Heart right ventricle (tissue), 16 donors: ENCODE data around the gene PIK3C2G. TPM values are rescaled to one million over a fixed set of nuclear protein-coding genes. Genes with fewer than 3 reads are reported as not detected.

Experiments used
- ATAC-seq, 8 donors: fragments of 200-7000 bp; cut with Tn5 transposase; one replicate each; pipeline ENCODE4 v1.9.1; 2020; ENCODE audit warnings: mild to moderate bottlenecking in 8 of 8, moderate library complexity in 8 of 8, moderate number of reproducible peaks in 1 of 8
- DNase-seq, 2 donors: peaks; one replicate each; pipeline ENCODE4 v3.0.0-alpha.2; 2020
- H3K27ac ChIP-seq, 10 donors: fragments of 200-600 bp; sonication (generic) in 2 of 10; one replicate each; pipeline versions ENCODE4 v1.5.0 to v1.8.0; 2020 to 2022; ENCODE audit warnings: mild to moderate bottlenecking in 3 of 10
- H3K27me3 ChIP-seq, 7 donors: fragments of 200-600 bp; one replicate each; pipeline ENCODE4 v1.8.0; 2021 to 2022; ENCODE audit warnings: mild to moderate bottlenecking in 2 of 7
- H3K36me3 ChIP-seq, 9 donors: fragments of 200-600 bp; sonication (generic) in 1 of 9; one replicate each; pipeline versions ENCODE4 v1.5.0 to v1.8.0; 2020 to 2022; ENCODE audit warnings: mild to moderate bottlenecking in 2 of 9
- H3K4me1 ChIP-seq, 9 donors: fragments of 200-600 bp; sonication (generic) in 1 of 9; one replicate each; pipeline versions ENCODE4 v1.5.0 to v1.8.0; 2020 to 2022; ENCODE audit warnings: mild to moderate bottlenecking in 4 of 9
- H3K4me3 ChIP-seq, 10 donors: fragments of 200-600 bp; sonication (generic) in 2 of 10; one replicate each; pipeline versions ENCODE4 v1.5.0 to v1.8.0; 2020 to 2022; ENCODE audit warnings: mild to moderate bottlenecking in 7 of 10, moderate library complexity in 2 of 10
- H3K9me3 ChIP-seq, 11 donors: fragments of 200-600 bp in 10 of 11; sonication (generic) in 2 of 11; one replicate each; pipeline versions ENCODE4 v1.5.0 to v1.8.0; 2013 to 2022; ENCODE audit warnings: mild to moderate bottlenecking in 2 of 11, control low read depth in 1 of 11, moderate library complexity in 1 of 11
- WGBS, 2 donors: extraction: QIAGEN DNeasy Blood & Tissue Kit; methylation state at CpG; one replicate each; pipeline ENCODE4 v1.1.7; 2013; ENCODE audit warnings: inconsistent platforms in 1 of 2; 5-methylcytosine and 5-hydroxymethylcytosine counted together
- intact Hi-C, 10 donors: fragments of 100-400 bp; cut with DNase I; formaldehyde crosslinking; loops; one replicate each; pipeline versions ENCODE4 v1.11.1 to v1.14.2; 2022
- polyA plus RNA-seq, 2 donors: library from polyadenylated mRNA; stranded (reverse); fragments of 200-250 nt; gene quantifications; one replicate each; pipeline ENCODE4 v1.2.3, GENCODE V29; 2013
- total RNA-seq, 10 donors: library from RNA; stranded (reverse); fragmentation: NEBNext Ultra II Directional in 3 of 10; extraction: Animal tissue kit (Norgen Biotek cat#: 25700) in 3 of 10; gene quantifications; one replicate each; pipeline versions ENCODE4 v1.2.1 to v1.2.4, GENCODE V29; 2021 to 2023
- TF ChIP-seq, protein P1 (sequence below), 9 donors: fragments of 200-600 bp; sonication (generic) in 2 of 9; IDR thresholded peaks; one replicate each; pipeline versions ENCODE4 v1.5.0 to v1.8.0; 2021 to 2022; ENCODE audit warnings: antibody characterized with exemption in 9 of 9, mild to moderate bottlenecking in 5 of 9, moderate library complexity in 1 of 9
- donor health status: Arrhythmogenic right ventricular cardiomyopathy.
- donor health status: ischemic (EF 13 %, LVEDD 7.1; RV severe dilation, severe dysfunction).
- donor health status: healthy with polysubstance abuse.
- donor health status: DM: no; HTN: yes; CAD: no.
- donor health status: DM: no; HTN: no; CAD: no.
- donor health status: ischemic (EF 25% LVEDD 6.9; RV normal size, moderate dysfunction).
- donor health status: ischemic (EF 25% LVEDD 5.7; RV mildly dilated, moderate dysfunction).
- donor health status: healthy.
- donor health status: DM: yes; HTN: yes; CAD: no.
- donor health status: Ischemic cardiomyopathy.
- donor health status: ischemic (EF 35%, LVEDD 5.7; RV mildly dilated, moderate dysfunction).
- donor health status: nonischemic (EF 11% LVEDD 7.7; RV severe dilation, severe dysfunction).
- donor health status: DM: yes; HTN: yes; CAD: no.
- donor health status: PGD.
- donor health status: ischemic (EF 29% LVEDD 5.4; RV normal size, mild dysfunction).
- donor health status: nonischemic (EF 23%, LVEDD 6.1; RV moderate dilation, normal function).

PIK3C2G gene
- total and polyA plus RNA-seq, 12 donors = not detected

DNA sequence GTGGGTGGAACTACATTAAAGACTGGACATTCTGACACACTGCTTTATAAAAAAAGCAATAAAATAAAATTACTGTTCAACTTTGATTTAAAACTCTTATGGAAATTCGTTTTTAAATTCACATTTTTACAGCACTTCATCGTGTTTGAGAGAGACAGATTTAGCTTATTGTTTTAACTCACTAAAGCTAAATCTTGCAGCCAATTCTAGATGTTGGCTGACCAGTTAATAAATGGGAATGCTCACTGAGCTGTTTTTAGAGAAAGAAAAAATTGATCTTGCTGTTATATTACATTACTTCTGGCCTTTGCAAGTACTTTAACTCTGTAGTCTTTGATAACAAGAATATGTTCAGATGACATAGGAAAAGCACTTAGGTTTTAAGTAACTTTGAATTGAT is 319.4 kb downstream of the PIK3C2G start:
- Histone ChIP-seq H3K36me3 (no peaks in the 10 kb centered on the region), H3K4me1 (no peaks in the 10 kb centered on the region), H3K9me3 (peaks cover 0 to 22% (median 7%) of the 10 kb centered on the region in 11 donors), H3K27me3 (no peaks in the 10 kb centered on the region), H3K4me3 (no peak overlapping the region), H3K27ac (no peak overlapping the region)
- DNase-seq = no peak
- WGBS, 2 donors = 51% methylated on average over 2 of the region's 2 CpGs
- TF ChIP-seq, protein P1, sequence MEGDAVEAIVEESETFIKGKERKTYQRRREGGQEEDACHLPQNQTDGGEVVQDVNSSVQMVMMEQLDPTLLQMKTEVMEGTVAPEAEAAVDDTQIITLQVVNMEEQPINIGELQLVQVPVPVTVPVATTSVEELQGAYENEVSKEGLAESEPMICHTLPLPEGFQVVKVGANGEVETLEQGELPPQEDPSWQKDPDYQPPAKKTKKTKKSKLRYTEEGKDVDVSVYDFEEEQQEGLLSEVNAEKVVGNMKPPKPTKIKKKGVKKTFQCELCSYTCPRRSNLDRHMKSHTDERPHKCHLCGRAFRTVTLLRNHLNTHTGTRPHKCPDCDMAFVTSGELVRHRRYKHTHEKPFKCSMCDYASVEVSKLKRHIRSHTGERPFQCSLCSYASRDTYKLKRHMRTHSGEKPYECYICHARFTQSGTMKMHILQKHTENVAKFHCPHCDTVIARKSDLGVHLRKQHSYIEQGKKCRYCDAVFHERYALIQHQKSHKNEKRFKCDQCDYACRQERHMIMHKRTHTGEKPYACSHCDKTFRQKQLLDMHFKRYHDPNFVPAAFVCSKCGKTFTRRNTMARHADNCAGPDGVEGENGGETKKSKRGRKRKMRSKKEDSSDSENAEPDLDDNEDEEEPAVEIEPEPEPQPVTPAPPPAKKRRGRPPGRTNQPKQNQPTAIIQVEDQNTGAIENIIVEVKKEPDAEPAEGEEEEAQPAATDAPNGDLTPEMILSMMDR (IDR thresholded peaks at IDR 0.05) = no peak
- ATAC-seq = no peak
- intact Hi-C loops = no loop called here

DNA sequence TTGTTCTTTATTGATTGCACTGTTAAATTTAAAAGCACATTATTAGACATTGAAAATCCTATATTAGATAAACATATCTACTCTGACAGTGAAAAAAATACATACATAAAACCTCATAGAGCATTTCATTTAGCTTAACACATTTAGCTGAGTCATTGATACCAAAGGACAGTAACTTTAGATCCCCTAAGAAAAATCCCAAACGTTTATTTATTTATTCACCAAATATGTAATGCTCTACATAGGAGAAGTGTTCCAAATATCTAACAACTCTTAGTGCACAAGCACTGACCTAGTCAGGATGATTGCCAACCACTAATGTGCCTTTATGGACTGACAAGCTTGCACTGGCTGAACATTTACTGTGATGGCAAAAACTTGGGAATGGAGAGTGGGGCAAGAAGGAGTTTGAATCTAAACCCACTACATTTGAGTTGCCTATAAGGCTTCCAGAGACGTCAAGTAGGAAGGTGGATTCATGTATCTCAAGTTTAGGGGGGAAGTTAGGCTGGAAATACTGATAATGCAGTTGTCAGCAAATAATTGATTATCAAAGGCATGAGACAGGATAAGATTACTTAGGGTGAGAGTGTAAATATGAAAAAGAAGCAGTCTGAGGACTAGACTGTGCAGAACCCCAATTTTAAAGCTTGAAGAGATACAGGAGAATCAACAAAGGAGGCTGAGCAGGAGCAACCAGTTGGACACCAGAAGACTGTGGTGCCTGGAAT is 320.1 kb downstream of the PIK3C2G start:
- Histone ChIP-seq H3K4me3 (no peak overlapping the region), H3K9me3 (peaks cover 0 to 27% (median 7%) of the 10 kb centered on the region in 11 donors), H3K27me3 (no peaks in the 10 kb centered on the region), H3K36me3 (no peaks in the 10 kb centered on the region), H3K4me1 (no peaks in the 10 kb centered on the region), H3K27ac (no peak overlapping the region)
- 63 to 68% methylated on average over 2 of the region's 2 CpGs for WGBS, 2 donors
- intact Hi-C loops = no loop called here
- ATAC-seq (no peak), DNase-seq (no peak)
- TF ChIP-seq, protein P1 (IDR thresholded peaks at IDR 0.05) = no peak

DNA sequence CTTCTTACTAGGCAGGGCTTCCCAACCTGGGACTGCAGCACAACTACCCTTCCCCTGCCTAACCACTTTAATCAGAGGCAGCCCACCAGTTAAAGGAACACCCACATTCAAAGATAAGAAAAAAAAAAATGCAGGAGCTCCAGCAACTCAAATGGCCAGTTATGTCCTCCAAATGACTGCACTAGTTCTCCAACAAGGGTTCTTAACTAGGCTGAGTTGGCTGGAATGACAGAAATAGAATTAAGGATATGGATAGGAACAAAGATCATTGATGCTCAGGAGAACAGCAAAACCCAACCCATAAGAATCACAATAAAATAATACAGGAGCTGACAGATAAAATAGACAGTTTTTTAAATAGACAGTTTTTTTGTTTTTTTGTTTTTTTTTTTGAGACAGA is 322.3 kb downstream of the PIK3C2G start:
- TF ChIP-seq, protein P1 (IDR thresholded peaks at IDR 0.05) = no peak
- Histone ChIP-seq H3K4me3 (no peak overlapping the region), H3K27ac (no peak overlapping the region), H3K36me3 (no peaks in the 10 kb centered on the region), H3K4me1 (no peaks in the 10 kb centered on the region), H3K27me3 (no peaks in the 10 kb centered on the region), H3K9me3 (peaks cover 0 to 46% (median 23%) of the 10 kb centered on the region in 11 donors)
- no peak for ATAC-seq
- DNase-seq = no peak
- intact Hi-C loops = no loop called here

DNA sequence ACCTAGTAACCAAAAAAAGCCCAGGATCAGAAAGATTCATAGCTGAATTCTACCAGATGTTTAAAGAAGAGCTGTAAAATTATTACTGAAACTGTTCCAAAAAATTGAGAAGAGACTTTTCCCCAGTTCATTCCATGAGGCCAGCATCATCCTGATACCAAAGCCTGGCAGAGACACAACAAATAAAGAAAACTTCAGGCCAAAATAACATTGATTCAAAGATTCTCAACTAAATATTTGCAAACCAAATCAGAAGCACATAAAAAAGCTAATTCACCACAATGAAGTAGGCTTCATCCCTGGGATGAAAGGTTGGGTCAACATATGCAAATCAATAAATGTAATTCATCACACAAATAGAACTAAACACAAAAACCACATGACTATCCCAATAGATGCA is 325.3 kb downstream of the PIK3C2G start:
- no peaks in the 10 kb centered on the region for H3K27me3 ChIP-seq
- no peaks in the 10 kb centered on the region for H3K36me3 ChIP-seq
- no peak for ATAC-seq
- H3K4me1 ChIP-seq = no peaks in the 10 kb centered on the region
- no peak for DNase-seq
- H3K4me3 ChIP-seq = no peak overlapping the region
- intact Hi-C loops = no loop called here
- TF ChIP-seq, protein P1 (IDR thresholded peaks at IDR 0.05) = no peak
- H3K9me3 ChIP-seq = peaks cover 0 to 48% (median 24%) of the 10 kb centered on the region in 11 donors
- no peak overlapping the region for H3K27ac ChIP-seq
